ENCODE measurements around the gene CCNI2. TPM values are rescaled to one million over a fixed set of nuclear protein-coding genes. Genes with fewer than 3 reads are reported as not detected.

The CCNI2 gene
- total and polyA plus RNA-seq, 9 of the 15 experiments (the other 6 are each of a cell fraction or from before 2014, with no cell fraction given): 0.05 to 1.7 (median 0.81) TPM; not detected in 5

- no peak overlapping the region for H3K4me3 ChIP-seq
- H2AFZ ChIP-seq (ENCODE audit: low read depth, low read length): peak overlapping the region; percentile 66
- H3K79me2 ChIP-seq (ENCODE audit: control insufficient read depth, insufficient read depth, low read length): no peaks in the 10 kb centered on the region
- H3K9me3 ChIP-seq (replicated peaks; ENCODE audit: control insufficient read depth, insufficient read depth, low read depth, low read length): no peaks in the 10 kb centered on the region
- no TSS peak for BruUV-seq (replicated peaks)
- intact Hi-C loops (cut with micrococcal nuclease): no loop called here
- H3K9me1 ChIP-seq (ENCODE audit: control insufficient read depth, insufficient read depth, low read length): no peaks in the 10 kb centered on the region
- in situ Hi-C loops (cut with MboI): no loop called here
- no peak for DNase-seq (ENCODE audit: extremely low read depth in 1 of 4, low spot score in 3 of 4)
- H3K4me2 ChIP-seq (ENCODE audit: insufficient read depth, low read length): no peak overlapping the region
- FAIRE-seq: no peak
- H3K4me1 ChIP-seq (replicated peaks in 1 of 2; ENCODE audit: control insufficient read depth in 2 of 2, insufficient read depth in 2 of 2, low read length in 2 of 2): no peaks in the 10 kb centered on the region
- H4K20me1 ChIP-seq (replicated peaks; ENCODE audit: control insufficient read depth, insufficient read depth, low read length): no peaks in the 10 kb centered on the region
- no peaks in the 10 kb centered on the region for H3K36me3 ChIP-seq (ENCODE audit: control insufficient read depth, insufficient read depth, low read length)
- no peak overlapping the region for H3K9ac ChIP-seq (ENCODE audit: insufficient read depth in 1 of 2, low read depth in 2 of 2, low read length in 2 of 2)
- ChIA-PET POLR2A (interaction anchor here (1.6 to 2.6 kb wide), 2 partner anchors 9 to 10 kb away, joined by 4 to 8 read pairs; no protein-coding TSS in a partner anchor), CTCF (ENCODE audit: low intra/inter-chr PET ratio) (no interaction called here)
- ATAC-seq: peak; percentile 73
- no peaks in the 10 kb centered on the region for H3K27me3 ChIP-seq (ENCODE audit: control insufficient read depth in 2 of 2, insufficient read depth in 2 of 2, low read length in 2 of 2)
- H3K27ac ChIP-seq (ENCODE audit: extremely low read depth, low read depth, low read length): peak overlapping the region; percentile 11; the same call in 1 of the 3 replicates
- TF ChIP-seq RBM39 (optimal IDR thresholded peaks at IDR 0.05; ENCODE audit: low read depth, low read length): no peak
- no peak for TF ChIP-seq ZNF507 (tag; conservative IDR thresholded peaks at IDR 0.05)
- no peak for TF ChIP-seq NFE2L1 (tag; IDR thresholded peaks at IDR 0.05; ENCODE audit: borderline replicate concordance, low read depth)
- TF ChIP-seq, protein P1, sequence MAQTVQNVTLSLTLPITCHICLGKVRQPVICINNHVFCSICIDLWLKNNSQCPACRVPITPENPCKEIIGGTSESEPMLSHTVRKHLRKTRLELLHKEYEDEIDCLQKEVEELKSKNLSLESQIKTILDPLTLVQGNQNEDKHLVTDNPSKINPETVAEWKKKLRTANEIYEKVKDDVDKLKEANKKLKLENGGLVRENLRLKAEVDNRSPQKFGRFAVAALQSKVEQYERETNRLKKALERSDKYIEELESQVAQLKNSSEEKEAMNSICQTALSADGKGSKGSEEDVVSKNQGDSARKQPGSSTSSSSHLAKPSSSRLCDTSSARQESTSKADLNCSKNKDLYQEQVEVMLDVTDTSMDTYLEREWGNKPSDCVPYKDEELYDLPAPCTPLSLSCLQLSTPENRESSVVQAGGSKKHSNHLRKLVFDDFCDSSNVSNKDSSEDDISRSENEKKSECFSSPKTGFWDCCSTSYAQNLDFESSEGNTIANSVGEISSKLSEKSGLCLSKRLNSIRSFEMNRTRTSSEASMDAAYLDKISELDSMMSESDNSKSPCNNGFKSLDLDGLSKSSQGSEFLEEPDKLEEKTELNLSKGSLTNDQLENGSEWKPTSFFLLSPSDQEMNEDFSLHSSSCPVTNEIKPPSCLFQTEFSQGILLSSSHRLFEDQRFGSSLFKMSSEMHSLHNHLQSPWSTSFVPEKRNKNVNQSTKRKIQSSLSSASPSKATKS (CRISPR knock-in tag; IDR thresholded peaks at IDR 0.05): no peak
- no peak for TF ChIP-seq ZFP30 (CRISPR knock-in tag; IDR thresholded peaks at IDR 0.05; ENCODE audit: borderline replicate concordance)
- TF ChIP-seq MXI1 (IDR thresholded peaks at IDR 0.05; ENCODE audit: low read depth, low read length): no peak
- TF ChIP-seq ZNF644 (tag; IDR thresholded peaks at IDR 0.05; ENCODE audit: low read depth): no peak
- TF ChIP-seq DIDO1 (tag; IDR thresholded peaks at IDR 0.05; ENCODE audit: low read depth): no peak
- no peak for TF ChIP-seq PHF8 (IDR thresholded peaks at IDR 0.05; ENCODE audit: borderline replicate concordance, low read length)
- TF ChIP-seq PURB (CRISPR knock-in tag; IDR thresholded peaks at IDR 0.05; ENCODE audit: low read depth): no peak
- TF ChIP-seq IRF2 (CRISPR knock-in tag; IDR thresholded peaks at IDR 0.05): no peak
- no peak for TF ChIP-seq ZNF184 (CRISPR knock-in tag; IDR thresholded peaks at IDR 0.05)
- no peak for TF ChIP-seq RBM14 (IDR thresholded peaks at IDR 0.05; ENCODE audit: borderline replicate concordance, insufficient read depth, low read depth, low read length)
- TF ChIP-seq, protein P2, sequence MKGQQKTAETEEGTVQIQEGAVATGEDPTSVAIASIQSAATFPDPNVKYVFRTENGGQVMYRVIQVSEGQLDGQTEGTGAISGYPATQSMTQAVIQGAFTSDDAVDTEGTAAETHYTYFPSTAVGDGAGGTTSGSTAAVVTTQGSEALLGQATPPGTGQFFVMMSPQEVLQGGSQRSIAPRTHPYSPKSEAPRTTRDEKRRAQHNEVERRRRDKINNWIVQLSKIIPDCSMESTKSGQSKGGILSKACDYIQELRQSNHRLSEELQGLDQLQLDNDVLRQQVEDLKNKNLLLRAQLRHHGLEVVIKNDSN (CRISPR knock-in tag; IDR thresholded peaks at IDR 0.05): no peak
- TF ChIP-seq ZNF512 (tag; IDR thresholded peaks at IDR 0.05): no peak
- TF ChIP-seq KDM1A (IDR thresholded peaks at IDR 0.05): no peak
- TF ChIP-seq, protein P3, sequence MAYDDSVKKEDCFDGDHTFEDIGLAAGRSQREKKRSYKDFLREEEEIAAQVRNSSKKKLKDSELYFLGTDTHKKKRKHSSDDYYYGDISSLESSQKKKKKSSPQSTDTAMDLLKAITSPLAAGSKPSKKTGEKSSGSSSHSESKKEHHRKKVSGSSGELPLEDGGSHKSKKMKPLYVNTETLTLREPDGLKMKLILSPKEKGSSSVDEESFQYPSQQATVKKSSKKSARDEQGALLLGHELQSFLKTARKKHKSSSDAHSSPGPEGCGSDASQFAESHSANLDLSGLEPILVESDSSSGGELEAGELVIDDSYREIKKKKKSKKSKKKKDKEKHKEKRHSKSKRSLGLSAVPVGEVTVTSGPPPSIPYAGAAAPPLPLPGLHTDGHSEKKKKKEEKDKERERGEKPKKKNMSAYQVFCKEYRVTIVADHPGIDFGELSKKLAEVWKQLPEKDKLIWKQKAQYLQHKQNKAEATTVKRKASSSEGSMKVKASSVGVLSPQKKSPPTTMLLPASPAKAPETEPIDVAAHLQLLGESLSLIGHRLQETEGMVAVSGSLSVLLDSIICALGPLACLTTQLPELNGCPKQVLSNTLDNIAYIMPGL (CRISPR knock-in tag; IDR thresholded peaks at IDR 0.05): no peak
- no peak for TF ChIP-seq CREB1 (IDR thresholded peaks at IDR 0.05)
- no peak for TF ChIP-seq CREB1 (CRISPR knock-in tag; IDR thresholded peaks at IDR 0.05)
Observed at GRCh38 chr5:132708645-132709044, 38.6 kb upstream of the CCNI2 start.

All from K562 (cell line).